Activated T-cell treated with anti-CD3 and anti-CD28 coated beads for 4 hours (primary cell): Measurements from ENCODE around the gene PRKAR1B.
A peak's percentile ranks its signal among the peaks of the same experiment; 100 is the strongest.

Experiments
- DNase-seq: peaks from one replicate; pipeline ENCODE4 v3.0.0-alpha.2; 2020

The PRKAR1B gene

GRCh38 chr7:739983-740942 lies 13.2 kb upstream of the PRKAR1B start:
- no peak for DNase-seq

- DNase-seq = no peak
Measured at GRCh38 chr7:739455-739982, 12.4 kb upstream of the PRKAR1B start.

GRCh38 chr7:738723-739454 lies 11.8 kb upstream of the PRKAR1B start:
- DNase-seq = no peak

GRCh38 chr7:738241-738640 lies 11.2 kb upstream of the PRKAR1B start:
- no peak for DNase-seq

- DNase-seq = no peak
Measured at GRCh38 chr7:734808-735207, 7.7 kb upstream of the PRKAR1B start.

- DNase-seq = no peak
Measured at GRCh38 chr7:734214-734613, 7.1 kb upstream of the PRKAR1B start.

- no peak for DNase-seq
Measured at GRCh38 chr7:732556-732955, 5.5 kb upstream of the PRKAR1B start.

- DNase-seq = no peak
Measured at GRCh38 chr7:732094-732541, 5.0 kb upstream of the PRKAR1B start.

- no peak for DNase-seq
Measured at GRCh38 chr7:731440-732085, 4.5 kb upstream of the PRKAR1B start.

- DNase-seq = no peak
Measured at GRCh38 chr7:730501-731439, 3.7 kb upstream of the PRKAR1B start.

- DNase-seq = no peak
Measured at GRCh38 chr7:729140-730000, 2.3 kb upstream of the PRKAR1B start.

- no peak for DNase-seq
Measured at GRCh38 chr7:728602-729001, 1.5 kb upstream of the PRKAR1B start.

GRCh38 chr7:727806-728460 lies 852 bp upstream of the PRKAR1B start:
- no peak for DNase-seq

GRCh38 chr7:726854-727103 lies 302 bp downstream of the PRKAR1B start:
- DNase-seq = no peak

GRCh38 chr7:726084-726853 lies 812 bp downstream of the PRKAR1B start, which contains the start of gene DNAAF5:
Gene DNAAF5 (plus strand): TSS chr7:726699. CDS start chr7:726721, 22 bp downstream.
- DNase-seq = peak; percentile 79

- DNase-seq = no peak
Measured at GRCh38 chr7:725223-726005, 1.7 kb downstream of the PRKAR1B start.

GRCh38 chr7:724298-724697 lies 2.8 kb downstream of the PRKAR1B start:
- no peak for DNase-seq

- no peak for DNase-seq
Measured at GRCh38 chr7:723541-723940, 3.5 kb downstream of the PRKAR1B start.
